Chondrocyte (in vitro differentiated cells): ENCODE measurements around the gene SLC49A4. TPM values are rescaled to one million over a fixed set of nuclear protein-coding genes. Genes with fewer than 3 reads are reported as not detected.
A peak's percentile ranks its signal among the peaks of the same experiment; 100 is the strongest.

ENCODE experiments used
- DNase-seq: peaks from one replicate; pipeline ENCODE4 v3.0.0; 2021; ENCODE audit warnings: mixed read lengths, low spot score
- H3K27ac Mint-ChIP-seq: one replicate; pipeline ENCODE4 v1.8.0; 2021; ENCODE audit warnings: mild to moderate bottlenecking, moderate library complexity, mixed read lengths; ENCODE audit not compliant: unreplicated experiment
- H3K27me3 Mint-ChIP-seq: 2 replicates; pipeline ENCODE4 v1.8.0; 2021; ENCODE audit warnings: low read depth, mixed read lengths
- H3K36me3 Mint-ChIP-seq: 2 replicates; pipeline ENCODE4 v1.8.0; 2021; ENCODE audit warnings: low read depth, mixed read lengths
- H3K4me1 Mint-ChIP-seq: 2 replicates; pipeline ENCODE4 v1.8.0; 2021; ENCODE audit warnings: low read depth, mild to moderate bottlenecking, mixed read lengths
- H3K4me3 Mint-ChIP-seq: one replicate; pipeline ENCODE4 v1.8.0; 2021; ENCODE audit warnings: mild to moderate bottlenecking, moderate library complexity, mixed read lengths; ENCODE audit not compliant: unreplicated experiment
- H3K9me3 Mint-ChIP-seq: 2 replicates; pipeline ENCODE4 v1.8.0; 2021; ENCODE audit warnings: low read depth, mixed read lengths
- CTCF ChIP-seq: fragments of 200-600 bp; sonication (generic); IDR thresholded peaks from 2 replicates; pipeline ENCODE4 v1.5.0; 2021; ENCODE audit warnings: antibody characterized with exemption, mild to moderate bottlenecking, moderate library complexity
- total RNA-seq: library from RNA; stranded (reverse); gene quantifications from 3 replicates; pipeline ENCODE4 v1.2.1, GENCODE V29; 2021

SLC49A4 gene
- total RNA-seq, 1 donor from 2014 or later = 15.1 TPM

GRCh38 chr3:122777563-122777962 lies 17.3 kb upstream of the SLC49A4 start:
- Mint-ChIP-seq H3K9me3 (no peaks in the 10 kb centered on the region), H3K36me3 (no peaks in the 10 kb centered on the region), H3K27me3 (no peaks in the 10 kb centered on the region), H3K4me3 (no peak overlapping the region), H3K4me1 (no peaks in the 10 kb centered on the region), H3K27ac (no peak overlapping the region)
- TF ChIP-seq CTCF = no peak
- DNase-seq = no peak

- H3K9me3 Mint-ChIP-seq = no peaks in the 10 kb centered on the region
- DNase-seq = no peak
- no peaks in the 10 kb centered on the region for H3K27me3 Mint-ChIP-seq
- no peak overlapping the region for H3K4me3 Mint-ChIP-seq
- TF ChIP-seq CTCF = no peak
- H3K27ac Mint-ChIP-seq = no peak overlapping the region
- peaks cover 5% of the 10 kb centered on the region for H3K4me1 Mint-ChIP-seq
- no peaks in the 10 kb centered on the region for H3K36me3 Mint-ChIP-seq
Measured at GRCh38 chr3:122782804-122783203, 12.1 kb upstream of the SLC49A4 start.

- no peak for TF ChIP-seq CTCF
- H3K4me1 Mint-ChIP-seq = peaks cover 5% of the 10 kb centered on the region
- no peak overlapping the region for H3K4me3 Mint-ChIP-seq
- DNase-seq = no peak
- H3K36me3 Mint-ChIP-seq = no peaks in the 10 kb centered on the region
- H3K27me3 Mint-ChIP-seq = no peaks in the 10 kb centered on the region
- no peaks in the 10 kb centered on the region for H3K9me3 Mint-ChIP-seq
- no peak overlapping the region for H3K27ac Mint-ChIP-seq
Measured at GRCh38 chr3:122784436-122784835, 10.4 kb upstream of the SLC49A4 start.

DNA sequence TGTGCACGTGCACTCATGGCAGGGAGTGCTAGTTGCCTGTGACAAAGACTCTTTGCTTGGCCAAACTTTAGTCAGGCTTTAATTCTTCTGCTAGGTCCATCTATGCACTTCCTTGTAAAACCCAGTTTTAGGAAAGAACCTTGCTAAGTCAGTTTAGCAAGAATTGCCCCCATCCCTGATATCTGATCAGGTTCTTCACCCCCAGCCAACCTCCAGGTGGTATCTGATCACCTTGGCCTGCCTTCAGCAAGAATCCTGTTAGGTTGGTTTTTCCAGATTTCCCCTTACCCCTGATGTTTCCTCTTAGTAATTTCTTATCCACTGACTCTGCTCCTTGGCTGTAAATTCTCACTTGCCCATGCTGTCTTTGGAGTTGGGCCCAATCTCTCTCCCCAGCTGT lies 9.6 kb upstream of the SLC49A4 start:
- no peaks in the 10 kb centered on the region for H3K9me3 Mint-ChIP-seq
- peaks cover 5% of the 10 kb centered on the region for H3K4me1 Mint-ChIP-seq
- DNase-seq = no peak
- H3K4me3 Mint-ChIP-seq = no peak overlapping the region
- no peak overlapping the region for H3K27ac Mint-ChIP-seq
- no peaks in the 10 kb centered on the region for H3K27me3 Mint-ChIP-seq
- no peaks in the 10 kb centered on the region for H3K36me3 Mint-ChIP-seq
- no peak for TF ChIP-seq CTCF

DNA sequence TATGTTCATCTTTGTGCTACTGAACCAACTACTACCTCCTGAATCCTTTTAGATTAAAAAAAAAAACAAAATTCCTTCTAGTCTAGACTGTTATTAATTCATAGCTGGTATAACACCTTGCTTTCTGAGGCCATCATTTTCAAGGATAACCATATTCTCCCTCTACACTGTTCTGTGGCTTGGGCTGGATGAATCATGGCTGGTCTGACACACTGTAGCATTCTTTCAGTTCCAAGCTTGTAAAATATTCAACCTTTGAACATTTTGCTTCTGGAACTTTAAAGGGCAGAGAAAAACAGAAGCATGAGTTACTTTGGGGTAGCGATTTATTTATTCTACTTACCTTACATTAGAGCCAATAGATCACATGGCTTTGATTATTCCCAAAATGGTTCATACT lies 8.8 kb upstream of the SLC49A4 start:
- H3K27ac Mint-ChIP-seq = peak overlapping the region; percentile 25
- H3K27me3 Mint-ChIP-seq = no peaks in the 10 kb centered on the region
- H3K4me3 Mint-ChIP-seq = no peak overlapping the region
- TF ChIP-seq CTCF = no peak
- H3K4me1 Mint-ChIP-seq = peaks cover 5% of the 10 kb centered on the region
- DNase-seq = no peak
- no peaks in the 10 kb centered on the region for H3K36me3 Mint-ChIP-seq
- no peaks in the 10 kb centered on the region for H3K9me3 Mint-ChIP-seq
